ENCODE data around the gene PRTN3.

- no peak for TF ChIP-seq SIN3A (IDR thresholded peaks at IDR 0.05; ENCODE audit: borderline replicate concordance, low read depth, low read length)
- no peak for TF ChIP-seq MXI1 (IDR thresholded peaks at IDR 0.05; ENCODE audit: low read depth, low read length)
These were observed 22.5 kb downstream of the PRTN3 start for GRCh38 chr19:863315-863620.

Measured in SK-N-SH (cell line).